Stomach (tissue), 9 donors: ENCODE results near the gene AJM1. TPM values are rescaled to one million over a fixed set of nuclear protein-coding genes. Genes with fewer than 3 reads are reported as not detected.

Experiments used
- DNase-seq, 2 donors: peaks; one replicate each; pipeline versions ENCODE4 v3.0.0 to v3.0.0-alpha.2; 2013 to 2019
- H3K27ac ChIP-seq, 5 donors: fragments of 200-600 bp in 4 of 5; sonication (generic) in 4 of 5; one replicate each; pipeline ENCODE4 v1.5.1; 2013 to 2019; ENCODE audit warnings: mild to moderate bottlenecking in 1 of 5, moderate library complexity in 1 of 5
- H3K27me3 ChIP-seq, 3 donors: fragments of 200-600 bp; sonication (generic); one replicate each; pipeline ENCODE4 v1.5.1; 2017 to 2019; ENCODE audit warnings: mixed run types in 1 of 3
- H3K36me3 ChIP-seq, 4 donors: fragments of 200-600 bp; sonication (generic); 1 replicate in 3 of 4; 2 replicates in 1 of 4; pipeline ENCODE4 v1.5.1; 2016 to 2019
- H3K4me1 ChIP-seq, 4 donors: fragments of 200-600 bp; sonication (generic); one replicate each; pipeline ENCODE4 v1.5.1; 2016 to 2019
- H3K4me3 ChIP-seq, 4 donors: fragments of 200-600 bp; sonication (generic) in 3 of 4; one replicate each; pipeline ENCODE4 v1.5.1; 2016 to 2019; ENCODE audit warnings: mild to moderate bottlenecking in 1 of 4
- H3K9me3 ChIP-seq, 4 donors: fragments of 200-600 bp; sonication (generic); one replicate each; pipeline ENCODE4 v1.5.1; 2016 to 2019
- CTCF ChIP-seq, 7 experiments: fragments of 450-650 bp in 4 of 7; fragments of 200-600 bp in 3 of 7; sonication (generic) in 3 of 7; IDR thresholded peaks; one replicate each; pipeline ENCODE4 v1.5.1; 2016 to 2019; ENCODE audit warnings: antibody characterized with exemption in 7 of 7, control low read depth in 2 of 7, mild to moderate bottlenecking in 1 of 7
- EP300 ChIP-seq: sonication (generic); formaldehyde crosslinking; IDR thresholded peaks from one replicate; pipeline ENCODE4 v1.6.1; 2017; ENCODE audit warnings: antibody characterized with exemption
- POLR2A ChIP-seq, 4 donors: fragments of 450-650 bp; IDR thresholded peaks; one replicate each; pipeline ENCODE4 v1.6.1; 2016; ENCODE audit warnings: antibody characterized with exemption in 4 of 4, control low read depth in 2 of 4, mild to moderate bottlenecking in 1 of 4, moderate library complexity in 1 of 4
- POLR2AphosphoS5 ChIP-seq, 3 donors: sonication (generic); formaldehyde crosslinking; IDR thresholded peaks; one replicate each; pipeline ENCODE4 v1.6.1; 2016; ENCODE audit warnings: antibody characterized with exemption in 3 of 3
- WGBS, 5 donors: extraction: QIAGEN DNeasy Blood & Tissue Kit in 3 of 5; methylation state at CpG; one replicate each; pipeline versions ENCODE4 v1.1.5 to v1.1.7; 2013 to 2018; 5-methylcytosine and 5-hydroxymethylcytosine counted together
- intact Hi-C: fragments of 100-400 bp; cut with DNase I; formaldehyde crosslinking; loops from one replicate; pipeline ENCODE4 v1.15.1; 2023; ENCODE audit warnings: low total_unique reads
- polyA plus RNA-seq, 3 donors: library from polyadenylated mRNA; stranded (reverse); fragments of 200-250 nt; gene quantifications; one replicate each; pipeline ENCODE4 v1.2.3, GENCODE V29; 2013
- total RNA-seq, 5 donors: library from RNA; depleted of rRNA; stranded (reverse); fragments of >200 nt; gene quantifications; one replicate each; pipeline versions ENCODE4 v1.1.0 to v1.2.3, GENCODE V29; 2014 to 2016
- donor health status: healthy with polysubstance abuse.
- donor health status: Bipolar disorder and iron deficiency.
- donor health status: healthy.

The AJM1 gene
- total and polyA plus RNA-seq, 8 donors, result 0.46 to 37.4 (median 2.6) TPM

DNA sequence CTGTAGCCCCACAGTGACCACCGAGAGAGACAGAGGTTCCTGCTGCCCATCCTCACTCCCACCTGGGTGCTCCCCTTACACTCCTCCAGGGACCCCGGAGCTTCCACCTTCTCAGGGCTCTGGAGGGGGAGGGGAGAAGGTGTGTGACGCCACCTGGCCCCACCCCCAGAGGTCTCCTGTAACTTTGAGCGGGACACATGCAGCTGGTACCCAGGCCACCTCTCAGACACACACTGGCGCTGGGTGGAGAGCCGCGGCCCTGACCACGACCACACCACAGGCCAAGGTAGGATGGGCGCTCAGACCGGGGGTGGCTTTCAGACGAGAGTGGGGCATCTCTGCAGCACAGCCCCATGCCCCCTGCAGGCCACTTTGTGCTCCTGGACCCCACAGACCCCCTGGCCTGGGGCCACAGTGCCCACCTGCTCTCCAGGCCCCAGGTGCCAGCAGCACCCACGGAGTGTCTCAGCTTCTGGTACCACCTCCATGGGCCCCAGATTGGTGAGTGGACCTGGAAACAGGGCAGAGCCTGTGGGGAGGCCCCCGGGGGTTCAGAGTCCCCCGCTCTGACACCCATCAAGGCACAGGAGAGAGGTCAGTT is 14.4 kb downstream of the AJM1 start:
- H3K4me3 ChIP-seq, result no peak overlapping the region
- DNase-seq, result peak; percentile 11 to 25
- peak overlapping the region in 2 of 5 donors; percentile 81 to 85 for H3K27ac ChIP-seq
- WGBS, 5 donors, result 71 to 90% (median 81%) methylated on average over 4 to 14 of the region's 14 CpGs
- H3K4me1 ChIP-seq, result peaks cover 42 to 84% (median 74%) of the 10 kb centered on the region in 4 donors
- H3K27me3 ChIP-seq, result no peaks in the 10 kb centered on the region
- TF ChIP-seq POLR2AphosphoS5 (IDR thresholded peaks at IDR 0.05), result no peak
- TF ChIP-seq CTCF (IDR thresholded peaks at IDR 0.05), result no peak
- no peak for TF ChIP-seq EP300
- TF ChIP-seq POLR2A (IDR thresholded peaks at IDR 0.05), result no peak
- no peaks in the 10 kb centered on the region for H3K9me3 ChIP-seq
- H3K36me3 ChIP-seq, result peaks cover 11 to 18% (median 13%) of the 10 kb centered on the region in 4 donors
- intact Hi-C loops, result loop anchor here (10.0 kb wide), 1 partner anchor 88 kb away; the partner anchor contains the start of genes C8G and FBXW5

DNA sequence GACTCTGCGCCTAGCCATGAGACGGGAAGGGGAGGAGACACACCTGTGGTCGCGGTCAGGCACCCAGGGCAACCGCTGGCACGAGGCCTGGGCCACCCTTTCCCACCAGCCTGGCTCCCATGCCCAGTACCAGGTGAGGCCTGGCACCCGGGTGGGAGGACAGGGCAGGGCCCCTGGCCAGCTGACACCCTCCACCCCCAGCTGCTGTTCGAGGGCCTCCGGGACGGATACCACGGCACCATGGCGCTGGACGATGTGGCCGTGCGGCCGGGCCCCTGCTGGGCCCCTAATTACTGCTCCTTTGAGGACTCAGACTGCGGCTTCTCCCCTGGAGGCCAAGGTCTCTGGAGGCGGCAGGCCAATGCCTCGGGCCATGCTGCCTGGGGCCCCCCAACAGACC is 14.9 kb downstream of the AJM1 start:
- intact Hi-C loops, result loop anchor here (10.0 kb wide), 1 partner anchor 88 kb away; the partner anchor contains the start of genes C8G and FBXW5
- Histone ChIP-seq H3K4me3 (no peak overlapping the region), H3K4me1 (peaks cover 42 to 84% (median 70%) of the 10 kb centered on the region in 4 donors), H3K36me3 (peaks cover 15 to 23% (median 18%) of the 10 kb centered on the region in 4 donors), H3K27me3 (no peaks in the 10 kb centered on the region), H3K27ac (peak overlapping the region; percentile 76 to 90 (median 81)), H3K9me3 (no peaks in the 10 kb centered on the region)
- DNase-seq, result peak; percentile 19 to 57
- 63 to 85% (median 70%) methylated on average over 4 to 19 of the region's 19 CpGs for WGBS, 5 donors
- TF ChIP-seq POLR2AphosphoS5 (IDR thresholded peaks at IDR 0.05) (no peak), CTCF (IDR thresholded peaks at IDR 0.05) (no peak), EP300 (no peak), POLR2A (IDR thresholded peaks at IDR 0.05) (no peak)

DNA sequence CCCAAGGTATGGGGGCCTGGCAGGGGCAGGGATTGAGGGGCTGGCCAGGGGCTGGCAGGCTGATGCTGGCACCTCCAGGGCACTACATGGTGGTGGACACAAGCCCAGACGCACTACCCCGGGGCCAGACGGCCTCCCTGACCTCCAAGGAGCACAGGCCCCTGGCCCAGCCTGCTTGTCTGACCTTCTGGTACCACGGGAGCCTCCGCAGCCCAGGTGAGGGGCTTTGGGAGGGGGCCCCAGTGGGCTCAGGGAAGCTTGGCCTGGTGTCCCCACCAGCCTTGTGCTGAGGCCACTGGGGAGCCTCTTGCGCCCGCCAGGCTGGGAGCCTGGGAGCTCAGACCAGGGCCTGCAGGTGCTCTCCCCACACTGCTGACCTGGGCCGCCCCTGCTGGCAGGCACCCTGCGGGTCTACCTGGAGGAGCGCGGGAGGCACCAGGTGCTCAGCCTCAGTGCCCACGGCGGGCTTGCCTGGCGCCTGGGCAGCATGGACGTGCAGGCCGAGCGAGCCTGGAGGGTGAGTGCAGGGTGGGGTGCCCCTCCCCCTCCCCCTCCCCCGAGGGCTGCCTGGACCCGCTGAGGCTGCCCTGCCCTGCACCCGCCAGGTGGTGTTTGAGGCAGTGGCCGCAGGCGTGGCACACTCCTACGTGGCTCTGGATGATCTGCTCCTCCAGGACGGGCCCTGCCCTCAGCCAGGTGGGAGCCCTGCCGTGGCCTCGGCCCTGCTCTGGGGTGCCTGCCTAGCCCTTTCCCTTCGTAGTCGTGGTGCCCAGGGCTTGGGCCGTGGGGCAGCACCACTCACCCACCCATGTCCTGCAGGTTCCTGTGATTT is 15.5 kb downstream of the AJM1 start:
- peak overlapping the region; percentile 76 to 90 (median 81) for H3K27ac ChIP-seq
- 39 to 62% (median 54%) methylated on average over 10 to 29 of the region's 29 CpGs; no CpG with 5 or more reads in 1 of the 5 donors for WGBS, 5 donors
- peaks cover 22 to 30% (median 24%) of the 10 kb centered on the region in 4 donors for H3K36me3 ChIP-seq
- TF ChIP-seq POLR2AphosphoS5 (IDR thresholded peaks at IDR 0.05) (peak in 1 of 3 donors; percentile 33), POLR2A (IDR thresholded peaks at IDR 0.05) (no peak)
- DNase-seq, result peak; percentile 69 to 72
- no peaks in the 10 kb centered on the region for H3K9me3 ChIP-seq
- no peaks in the 10 kb centered on the region for H3K27me3 ChIP-seq
- intact Hi-C loops, result loop anchor here (10.0 kb wide), 1 partner anchor 87 kb away; the partner anchor contains the start of genes C8G and FBXW5
- no peak overlapping the region for H3K4me3 ChIP-seq
- H3K4me1 ChIP-seq, result peaks cover 42 to 83% (median 66%) of the 10 kb centered on the region in 4 donors

DNA sequence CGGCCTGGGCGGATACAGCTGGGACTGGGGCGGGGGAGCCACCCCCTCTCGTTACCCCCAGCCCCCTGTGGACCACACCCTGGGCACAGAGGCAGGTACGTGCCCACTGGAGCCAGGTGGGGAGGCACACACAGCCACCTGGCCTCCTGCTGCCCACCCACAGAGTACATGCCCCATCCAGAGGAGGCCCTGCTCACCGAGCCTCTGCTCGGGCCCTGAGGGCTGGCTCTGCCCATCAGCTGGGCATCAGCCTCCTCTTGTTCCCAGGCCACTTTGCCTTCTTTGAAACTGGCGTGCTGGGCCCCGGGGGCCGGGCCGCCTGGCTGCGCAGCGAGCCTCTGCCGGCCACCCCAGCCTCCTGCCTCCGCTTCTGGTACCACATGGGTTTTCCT is 16.2 kb downstream of the AJM1 start:
- peaks cover 28 to 36% (median 31%) of the 10 kb centered on the region in 4 donors for H3K36me3 ChIP-seq
- peaks cover 42 to 85% (median 73%) of the 10 kb centered on the region in 4 donors for H3K4me1 ChIP-seq
- no peaks in the 10 kb centered on the region for H3K9me3 ChIP-seq
- H3K27ac ChIP-seq, result peak overlapping the region; percentile 76 to 90 (median 81)
- WGBS, 5 donors, result 40 to 79% (median 73%) methylated on average over 1 to 15 of the region's 15 CpGs; no CpG with 5 or more reads in 1 of the 5 donors
- no peak for DNase-seq
- H3K4me3 ChIP-seq, result no peak overlapping the region
- no peaks in the 10 kb centered on the region for H3K27me3 ChIP-seq
- TF ChIP-seq POLR2A (IDR thresholded peaks at IDR 0.05) (no peak), CTCF (IDR thresholded peaks at IDR 0.05) (no peak), EP300 (no peak), POLR2AphosphoS5 (IDR thresholded peaks at IDR 0.05) (no peak)
- intact Hi-C loops, result loop anchor here (10.0 kb wide), 1 partner anchor 86 kb away; the partner anchor contains the start of genes C8G and FBXW5
